IMR-90 (cell line): ENCODE results near the gene MTUS2. TPM values are rescaled to one million over a fixed set of nuclear protein-coding genes. Genes with fewer than 3 reads are reported as not detected.
A peak's percentile ranks its signal among the peaks of the same experiment; 100 is the strongest.

ENCODE experiments used
- ATAC-seq: fragments of 200-7000 bp; cut with Tn5 transposase; 2 replicates; pipeline ENCODE4 v1.9.1; 2020; ENCODE audit warnings: low read depth, mild to moderate bottlenecking, moderate library complexity
- BruUV-seq: library from RNA; stranded (reverse); fragments of 400-500 nt; replicated peaks from 2 replicates; lab custom pipeline; 2021; lab: Mats Ljungman, UMichigan
- CTCF ChIA-PET: fragments of 300-600 bp; formaldehyde crosslinking; extraction: SDS; loops from one replicate; lab custom pipeline; 2021; ENCODE audit warnings: antibody characterized with exemption; lab: Yijun Ruan, JAX
- POLR2A ChIA-PET: fragments of 300-600 bp; sonication (Branson Sonifier 250); formaldehyde crosslinking; loops from one replicate; lab custom pipeline; 2022; ENCODE audit warnings: antibody characterized with exemption; ENCODE audit not compliant: unreplicated experiment; lab: Charles Lee
- DNase-seq: peaks from one replicate; pipeline ENCODE4 v3.0.0; 2013
- H2AFZ ChIP-seq: replicated peaks from 2 replicates; pipeline ENCODE3; 2013; ENCODE audit warnings: low read length, mild to moderate bottlenecking; ENCODE audit not compliant: poor library complexity
- H2AK5ac ChIP-seq: 2 replicates; pipeline ENCODE4 v1.6.1; 2013; ENCODE audit warnings: low read depth, low read length, inconsistent platforms
- H2AK9ac ChIP-seq: replicated peaks from 2 replicates; pipeline ENCODE3; 2013; ENCODE audit warnings: mild to moderate bottlenecking, low read depth, low read length, moderate library complexity; ENCODE audit not compliant: poor library complexity
- H2BK120ac ChIP-seq: 2 replicates; pipeline ENCODE4 v1.6.1; 2013; ENCODE audit warnings: low read depth, low read length, inconsistent platforms
- H2BK15ac ChIP-seq: 3 replicates; pipeline ENCODE4 v1.6.1; 2013; ENCODE audit warnings: low read depth, low read length, inconsistent platforms
- H2BK20ac ChIP-seq: 2 replicates; pipeline ENCODE4 v1.6.1; 2013; ENCODE audit warnings: low read depth, mild to moderate bottlenecking, inconsistent platforms, low read length, moderate library complexity
- H2BK5ac ChIP-seq: 2 replicates; pipeline ENCODE4 v1.6.1; 2013; ENCODE audit warnings: mild to moderate bottlenecking, low read depth, low read length, inconsistent platforms; ENCODE audit not compliant: poor library complexity, severe bottlenecking
- H3K14ac ChIP-seq: replicated peaks from 2 replicates; pipeline ENCODE4 v1.6.1; 2013; ENCODE audit warnings: low read depth, low read length, inconsistent platforms
- H3K18ac ChIP-seq: 2 replicates; pipeline ENCODE4 v1.6.1; 2013; ENCODE audit warnings: low read depth, low read length, control low read depth
- H3K23ac ChIP-seq: 2 replicates; pipeline ENCODE4 v1.6.1; 2013; ENCODE audit warnings: low read depth, low read length, inconsistent platforms
- H3K27ac ChIP-seq: 2 replicates; pipeline ENCODE4 v1.5.1; 2013; ENCODE audit warnings: mild to moderate bottlenecking, control low read depth, low read length; ENCODE audit not compliant: insufficient read depth
- H3K27me3 ChIP-seq: 2 replicates; pipeline ENCODE4 v1.6.1; 2013; ENCODE audit warnings: low read length; ENCODE audit not compliant: control insufficient read depth, insufficient read depth
- H3K36me3 ChIP-seq: 2 replicates; pipeline ENCODE4 v1.6.1; 2013; ENCODE audit warnings: low read length, mixed read lengths; ENCODE audit not compliant: control insufficient read depth, insufficient read depth
- H3K4ac ChIP-seq: 2 replicates; pipeline ENCODE4 v1.6.1; 2013; ENCODE audit warnings: low read depth, low read length, inconsistent platforms
- H3K4me1 ChIP-seq: 2 replicates; pipeline ENCODE4 v1.6.1; 2013; ENCODE audit warnings: low read length, mixed read lengths; ENCODE audit not compliant: control insufficient read depth, insufficient read depth
- H3K4me2 ChIP-seq: 2 replicates; pipeline ENCODE4 v1.6.1; 2013; ENCODE audit warnings: low read depth, mild to moderate bottlenecking, control low read depth, low read length, moderate library complexity
- H3K4me3 ChIP-seq: 2 replicates; pipeline ENCODE4 v1.5.1; 2013; ENCODE audit warnings: low read depth, mild to moderate bottlenecking, control low read depth, low read length, moderate library complexity; ENCODE audit not compliant: insufficient read depth
- H3K56ac ChIP-seq: 2 replicates; pipeline ENCODE4 v1.6.1; 2013; ENCODE audit warnings: low read length, inconsistent platforms; ENCODE audit not compliant: insufficient read depth; ENCODE audit errors: extremely low read depth
- H3K79me1 ChIP-seq, 2 experiments: 2 replicates each; pipeline ENCODE4 v1.6.1; 2013; ENCODE audit warnings: low read length in 2 of 2, inconsistent platforms in 1 of 2, low read depth in 1 of 2
- H3K9ac ChIP-seq: 2 replicates; pipeline ENCODE4 v1.6.1; 2013; ENCODE audit warnings: low read depth, low read length, control low read depth
- H3K9me1 ChIP-seq: 2 replicates; pipeline ENCODE4 v1.6.1; 2013; ENCODE audit warnings: low read length, inconsistent platforms; ENCODE audit not compliant: insufficient read depth
- H3K9me3 ChIP-seq: 2 replicates; pipeline ENCODE4 v1.6.1; 2013; ENCODE audit warnings: low read length; ENCODE audit not compliant: control insufficient read depth, insufficient read depth
- H4K20me1 ChIP-seq: 2 replicates; pipeline ENCODE4 v1.6.1; 2013; ENCODE audit warnings: low read length, inconsistent platforms; ENCODE audit not compliant: insufficient read depth
- H4K5ac ChIP-seq: 2 replicates; pipeline ENCODE4 v1.6.1; 2013; ENCODE audit warnings: mild to moderate bottlenecking, low read depth, low read length, control low read depth
- H4K8ac ChIP-seq, 2 experiments: 2 replicates each; pipeline ENCODE4 v1.6.1; 2013; ENCODE audit warnings: low read depth in 2 of 2, low read length in 2 of 2, control low read depth in 1 of 2, inconsistent platforms in 1 of 2
- H4K91ac ChIP-seq: 2 replicates; pipeline ENCODE4 v1.6.1; 2013; ENCODE audit warnings: low read depth, low read length, inconsistent platforms; ENCODE audit not compliant: insufficient read depth
- CEBPB ChIP-seq: IDR thresholded peaks from 2 replicates; pipeline ENCODE4 v1.6.1; 2012; ENCODE audit warnings: low read depth, low read length, improper control_type of control experiment
- CHD1 ChIP-seq: IDR thresholded peaks from 2 replicates; pipeline ENCODE4 v1.6.1; 2012; ENCODE audit warnings: low read depth, low read length, improper control_type of control experiment
- ELK1 ChIP-seq: fragments of 150-350 bp; IDR thresholded peaks from 2 replicates; pipeline ENCODE4 v1.6.1; 2016; ENCODE audit warnings: low read depth, mild to moderate bottlenecking, low read length, moderate library complexity, borderline replicate concordance
- FOS ChIP-seq: fragments of 150-350 bp; IDR thresholded peaks from 2 replicates; pipeline ENCODE4 v1.6.1; 2016; ENCODE audit warnings: low read depth, low read length
- MAFK ChIP-seq: IDR thresholded peaks from 2 replicates; pipeline ENCODE4 v1.6.1; 2012; ENCODE audit warnings: low read depth, low read length, improper control_type of control experiment
- MAZ ChIP-seq: IDR thresholded peaks from 2 replicates; pipeline ENCODE4 v1.6.1; 2012; ENCODE audit warnings: low read depth, mild to moderate bottlenecking, low read length, improper control_type of control experiment, moderate library complexity, borderline replicate concordance
- MXI1 ChIP-seq: IDR thresholded peaks from 2 replicates; pipeline ENCODE4 v1.6.1; 2012; ENCODE audit warnings: low read depth, mild to moderate bottlenecking, low read length, moderate library complexity, borderline replicate concordance
- POLR2A ChIP-seq: IDR thresholded peaks from 2 replicates; pipeline ENCODE4 v1.6.1; 2012; ENCODE audit warnings: mild to moderate bottlenecking, low read depth, low read length
- RAD21 ChIP-seq: IDR thresholded peaks from 2 replicates; pipeline ENCODE4 v1.6.1; 2012; ENCODE audit warnings: low read length, improper control_type of control experiment
- RCOR1 ChIP-seq: IDR thresholded peaks from 2 replicates; pipeline ENCODE4 v1.6.1; 2012; ENCODE audit warnings: mild to moderate bottlenecking, low read length, improper control_type of control experiment; ENCODE audit not compliant: insufficient replicate concordance
- RFX5 ChIP-seq: IDR thresholded peaks from 2 replicates; pipeline ENCODE4 v1.8.0; 2012; ENCODE audit warnings: low read depth, mild to moderate bottlenecking, low read length, moderate library complexity
- SMC3 ChIP-seq: fragments of 150-350 bp; IDR thresholded peaks from 2 replicates; pipeline ENCODE4 v1.6.1; 2016; ENCODE audit warnings: low read depth, mild to moderate bottlenecking, antibody characterized with exemption, low read length, moderate library complexity
- WGBS, 2 experiments: methylation state at CpG; one replicate each; pipeline versions ENCODE4 v1.1.5 to v1.1.7; 2013; ENCODE audit warnings: missing lambda C conversion rate in 2 of 2; ENCODE audit not compliant: insufficient read length in 1 of 2; ENCODE audit errors: extremely low coverage in 2 of 2; 5-methylcytosine and 5-hydroxymethylcytosine counted together
- dilution Hi-C: fragments of 300-500 bp; cut with HindIII; formaldehyde crosslinking; loops from one replicate; pipeline ENCODE4 v1.14.3; 2018; ENCODE audit warnings: low sequenced_read_pairs; ENCODE audit not compliant: unreplicated experiment
- in situ Hi-C: fragments of 300-500 bp; cut with MboI; formaldehyde crosslinking; loops from 3 replicates; pipeline ENCODE4 v1.14.3; 2019; ENCODE audit warnings: low sequenced_read_pairs, inconsistent platforms, mixed read lengths
- intact Hi-C: fragments of 100-400 bp; cut with micrococcal nuclease; formaldehyde crosslinking; loops from 2 replicates; pipeline ENCODE4 v1.10.0; 2022
- polyA plus RNA-seq, 3 experiments: library from polyadenylated mRNA; depleted of rRNA; stranded (reverse); fragments of >200 nt; gene quantifications; 2 replicates each; pipeline ENCODE4 v1.2.3, GENCODE V29; 2012; ENCODE audit warnings: low replicate concordance in 1 of 3
- total RNA-seq: library from RNA; depleted of rRNA; stranded (reverse); fragments of >200 nt; gene quantifications from 2 replicates; pipeline ENCODE4 v1.2.3, GENCODE V29; 2012
- TF ChIP-seq, protein P1 (sequence below): conservative IDR thresholded peaks from 2 replicates; pipeline ENCODE4 v1.5.1; 2012; ENCODE audit warnings: mild to moderate bottlenecking, low read depth, low read length, improper control_type of control experiment
- TF ChIP-seq, protein P2 (sequence below): fragments of 150-350 bp; IDR thresholded peaks from 2 replicates; pipeline ENCODE4 v1.6.1; 2017; ENCODE audit warnings: mild to moderate bottlenecking, antibody characterized with exemption, low read length, low read depth

Gene MTUS2
- total and polyA plus RNA-seq, 2 of the 4 experiments (the other 2 are of a cell fraction), result under 0.01 to 0.02 TPM

DNA sequence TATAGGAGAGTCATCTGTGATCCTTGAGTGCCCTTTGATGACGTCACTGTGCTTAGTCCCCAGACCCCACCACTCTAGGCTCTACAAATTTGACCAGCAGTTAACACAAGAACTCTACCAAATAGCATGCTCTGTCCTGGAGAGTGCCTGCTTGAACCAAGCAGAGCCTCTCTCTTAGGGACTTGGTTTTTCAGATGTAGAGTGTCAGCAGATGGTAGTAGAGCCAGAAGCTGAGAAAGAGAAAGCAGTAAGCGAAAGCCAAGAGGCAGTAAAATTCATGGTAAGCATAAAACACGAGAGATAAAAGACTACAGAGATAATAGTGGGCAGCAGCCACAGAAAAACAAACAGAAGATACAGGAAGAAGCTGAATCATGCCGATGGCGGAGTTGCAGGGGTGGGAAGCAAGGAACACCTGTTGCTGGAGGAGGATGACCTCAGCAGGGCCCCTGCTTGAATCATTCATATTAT, 582.1 kb downstream of the MTUS2 start:
- Histone ChIP-seq H2AK9ac (no peak overlapping the region), H3K27me3 (peaks cover 4% of the 10 kb centered on the region; the same call in 1 of the 2 replicates), H3K18ac (no peak overlapping the region), H2AK5ac (no peak overlapping the region), H2AFZ (no peak overlapping the region), H3K4me1 (no peaks in the 10 kb centered on the region), H4K20me1 (no peaks in the 10 kb centered on the region), H3K9ac (no peak overlapping the region), H4K5ac (no peak overlapping the region), H2BK5ac (no peak overlapping the region), H3K9me3 (no peaks in the 10 kb centered on the region), H4K8ac (no peak overlapping the region), H4K91ac (no peak overlapping the region), H3K23ac (no peak overlapping the region), H3K4me3 (no peak overlapping the region), H3K9me1 (no peaks in the 10 kb centered on the region), H3K36me3 (no peaks in the 10 kb centered on the region), H3K79me1 (no peaks in the 10 kb centered on the region), H2BK20ac (no peak overlapping the region), H3K56ac (no peak overlapping the region), H3K27ac (no peak overlapping the region), H3K14ac (no peak overlapping the region), H2BK15ac (no peak overlapping the region), H2BK120ac (no peak overlapping the region), H3K4me2 (peak overlapping the region; percentile 83), H3K4ac (no peak overlapping the region)
- intact Hi-C loops (no loop called here), dilution Hi-C loops (no loop called here), in situ Hi-C loops (no loop called here)
- ATAC-seq (no peak), DNase-seq (peak; percentile 44)
- no TSS peak for BruUV-seq
- ChIA-PET POLR2A (no interaction called here), CTCF (no interaction called here)
- 0% methylated on average over 2 of the region's 5 CpGs; no CpG with 5 or more reads in 1 of the 2 experiments for WGBS, 2 experiments
- TF ChIP-seq ELK1, result no peak
- TF ChIP-seq, protein P1, sequence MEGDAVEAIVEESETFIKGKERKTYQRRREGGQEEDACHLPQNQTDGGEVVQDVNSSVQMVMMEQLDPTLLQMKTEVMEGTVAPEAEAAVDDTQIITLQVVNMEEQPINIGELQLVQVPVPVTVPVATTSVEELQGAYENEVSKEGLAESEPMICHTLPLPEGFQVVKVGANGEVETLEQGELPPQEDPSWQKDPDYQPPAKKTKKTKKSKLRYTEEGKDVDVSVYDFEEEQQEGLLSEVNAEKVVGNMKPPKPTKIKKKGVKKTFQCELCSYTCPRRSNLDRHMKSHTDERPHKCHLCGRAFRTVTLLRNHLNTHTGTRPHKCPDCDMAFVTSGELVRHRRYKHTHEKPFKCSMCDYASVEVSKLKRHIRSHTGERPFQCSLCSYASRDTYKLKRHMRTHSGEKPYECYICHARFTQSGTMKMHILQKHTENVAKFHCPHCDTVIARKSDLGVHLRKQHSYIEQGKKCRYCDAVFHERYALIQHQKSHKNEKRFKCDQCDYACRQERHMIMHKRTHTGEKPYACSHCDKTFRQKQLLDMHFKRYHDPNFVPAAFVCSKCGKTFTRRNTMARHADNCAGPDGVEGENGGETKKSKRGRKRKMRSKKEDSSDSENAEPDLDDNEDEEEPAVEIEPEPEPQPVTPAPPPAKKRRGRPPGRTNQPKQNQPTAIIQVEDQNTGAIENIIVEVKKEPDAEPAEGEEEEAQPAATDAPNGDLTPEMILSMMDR, result no peak
- no peak for TF ChIP-seq MAZ
- no peak for TF ChIP-seq RCOR1
- no peak for TF ChIP-seq SMC3
- no peak for TF ChIP-seq FOS
- no peak for TF ChIP-seq MXI1
- no peak for TF ChIP-seq MAFK
- no peak for TF ChIP-seq CHD1
- no peak for TF ChIP-seq RFX5
- TF ChIP-seq POLR2A, result no peak
- no peak for TF ChIP-seq RAD21
- TF ChIP-seq, protein P2, sequence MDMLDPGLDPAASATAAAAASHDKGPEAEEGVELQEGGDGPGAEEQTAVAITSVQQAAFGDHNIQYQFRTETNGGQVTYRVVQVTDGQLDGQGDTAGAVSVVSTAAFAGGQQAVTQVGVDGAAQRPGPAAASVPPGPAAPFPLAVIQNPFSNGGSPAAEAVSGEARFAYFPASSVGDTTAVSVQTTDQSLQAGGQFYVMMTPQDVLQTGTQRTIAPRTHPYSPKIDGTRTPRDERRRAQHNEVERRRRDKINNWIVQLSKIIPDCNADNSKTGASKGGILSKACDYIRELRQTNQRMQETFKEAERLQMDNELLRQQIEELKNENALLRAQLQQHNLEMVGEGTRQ, result no peak
- no peak for TF ChIP-seq CEBPB
